Measurements from ENCODE around the gene UEVLD. TPM values are rescaled to one million over a fixed set of nuclear protein-coding genes. Genes with fewer than 3 reads are reported as not detected.

Gene UEVLD
- total RNA-seq, 1 donor, result 33.2 TPM

DNA sequence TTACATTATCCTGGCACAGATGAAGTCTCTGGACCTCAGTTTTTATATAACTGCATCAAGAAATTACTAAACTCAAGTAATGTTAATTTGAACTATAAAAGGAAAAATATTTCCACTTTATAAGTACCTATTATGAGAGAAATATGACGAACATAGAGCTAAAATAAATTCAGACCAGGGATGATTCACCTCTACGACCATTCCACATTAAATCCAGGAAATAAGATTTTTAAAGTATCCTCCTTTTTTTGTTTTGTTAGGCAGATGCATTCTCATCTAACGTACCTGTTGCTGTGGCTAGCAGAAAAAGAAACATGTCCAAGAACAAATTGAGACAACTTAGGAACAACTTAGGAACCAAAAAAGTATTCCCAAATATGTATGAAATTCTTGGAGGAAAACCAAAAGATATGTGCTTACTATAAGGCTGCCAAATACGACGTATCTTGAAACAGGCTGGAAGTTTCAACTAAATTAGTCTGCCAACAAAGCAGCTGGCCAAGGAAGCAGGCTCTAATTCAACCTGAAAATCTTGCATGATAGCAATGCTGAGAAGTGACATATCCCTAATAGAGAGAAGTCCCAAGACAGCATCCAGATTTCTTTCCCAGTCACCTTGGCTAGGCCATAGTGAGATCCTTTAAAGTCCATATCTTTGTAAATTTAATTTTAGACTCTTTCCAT, 29.9 kb upstream of the UEVLD start:
- no peak overlapping the region for H3K4me3 ChIP-seq (ENCODE audit: low read depth, low read length)
- peak; percentile 61 for DNase-seq (ENCODE audit: low read depth)
- TF ChIP-seq, protein P1, sequence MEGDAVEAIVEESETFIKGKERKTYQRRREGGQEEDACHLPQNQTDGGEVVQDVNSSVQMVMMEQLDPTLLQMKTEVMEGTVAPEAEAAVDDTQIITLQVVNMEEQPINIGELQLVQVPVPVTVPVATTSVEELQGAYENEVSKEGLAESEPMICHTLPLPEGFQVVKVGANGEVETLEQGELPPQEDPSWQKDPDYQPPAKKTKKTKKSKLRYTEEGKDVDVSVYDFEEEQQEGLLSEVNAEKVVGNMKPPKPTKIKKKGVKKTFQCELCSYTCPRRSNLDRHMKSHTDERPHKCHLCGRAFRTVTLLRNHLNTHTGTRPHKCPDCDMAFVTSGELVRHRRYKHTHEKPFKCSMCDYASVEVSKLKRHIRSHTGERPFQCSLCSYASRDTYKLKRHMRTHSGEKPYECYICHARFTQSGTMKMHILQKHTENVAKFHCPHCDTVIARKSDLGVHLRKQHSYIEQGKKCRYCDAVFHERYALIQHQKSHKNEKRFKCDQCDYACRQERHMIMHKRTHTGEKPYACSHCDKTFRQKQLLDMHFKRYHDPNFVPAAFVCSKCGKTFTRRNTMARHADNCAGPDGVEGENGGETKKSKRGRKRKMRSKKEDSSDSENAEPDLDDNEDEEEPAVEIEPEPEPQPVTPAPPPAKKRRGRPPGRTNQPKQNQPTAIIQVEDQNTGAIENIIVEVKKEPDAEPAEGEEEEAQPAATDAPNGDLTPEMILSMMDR (IDR thresholded peaks at IDR 0.05; ENCODE audit: insufficient read depth, low read depth, low read length), result no peak

DNA sequence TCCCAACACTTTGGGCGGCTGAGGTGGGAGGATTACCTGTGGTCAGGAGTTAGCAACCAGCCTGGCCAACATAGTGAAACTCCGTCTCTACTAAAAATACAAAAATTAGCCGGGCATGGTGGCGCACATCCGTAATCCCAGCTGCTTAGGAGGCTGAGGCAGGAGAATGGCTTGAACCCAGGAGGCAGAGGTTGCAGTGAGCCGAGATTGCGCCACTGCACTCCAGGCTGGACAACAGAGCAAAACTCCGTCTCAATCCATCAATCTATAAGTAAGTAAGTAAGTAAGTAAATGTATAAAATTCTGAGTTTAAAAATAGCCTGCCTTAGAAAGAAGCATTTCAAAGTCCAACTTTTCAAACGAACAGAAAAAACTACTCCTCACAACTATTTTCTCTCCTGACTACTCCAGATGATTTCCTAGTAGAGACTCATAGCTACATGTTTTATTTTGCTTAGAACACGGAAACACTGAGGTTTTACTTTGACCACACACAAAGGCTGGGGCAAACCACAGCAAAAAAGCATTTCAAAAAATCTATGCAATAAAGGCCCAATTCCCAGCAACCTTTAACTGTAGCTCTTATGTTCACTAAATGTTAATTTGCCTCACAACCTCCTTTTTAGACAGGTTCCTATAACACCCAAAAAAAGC, 29.3 kb upstream of the UEVLD start:
- TF ChIP-seq, protein P1 (IDR thresholded peaks at IDR 0.05; ENCODE audit: insufficient read depth, low read depth, low read length), result no peak
- no peak overlapping the region for H3K4me3 ChIP-seq (ENCODE audit: low read depth, low read length)
- peak; percentile 49 for DNase-seq (ENCODE audit: low read depth)

DNA sequence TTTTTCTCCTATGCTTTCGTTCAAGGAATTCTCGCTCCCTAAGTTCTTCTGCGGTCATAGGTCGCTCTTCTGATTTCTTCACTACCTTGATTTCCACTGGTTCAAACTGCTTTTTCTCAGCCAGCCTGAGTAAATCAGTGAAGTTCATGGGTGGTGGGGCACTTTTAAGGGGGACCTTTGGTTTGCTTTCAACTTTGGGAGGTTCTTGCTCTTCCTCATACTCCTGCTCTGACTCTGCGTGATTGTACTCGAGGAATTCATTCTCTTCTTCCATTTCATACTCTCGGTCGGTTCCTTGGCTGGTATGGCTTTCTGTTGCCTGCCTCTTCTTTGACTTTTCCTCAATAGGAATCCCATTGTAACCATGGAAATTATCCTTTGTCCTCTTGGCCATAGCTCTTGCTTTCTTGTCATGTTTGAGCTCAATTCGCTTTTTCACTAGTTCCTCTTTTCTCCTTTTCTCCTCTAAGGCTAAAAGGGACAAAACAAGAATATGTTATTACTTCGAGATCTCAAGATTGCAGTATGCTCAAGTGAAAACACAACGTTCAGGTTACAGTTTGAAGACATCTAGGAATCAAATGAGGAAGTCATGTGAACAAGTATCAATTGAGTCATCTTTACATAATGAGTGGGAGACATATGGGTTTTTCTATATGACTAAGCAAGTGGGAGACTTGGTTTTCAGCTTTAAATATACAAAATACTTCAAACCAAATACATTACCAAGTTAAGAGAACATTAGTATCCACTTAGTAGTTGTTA, 27.3 kb upstream of the UEVLD start:
- TF ChIP-seq, protein P1 (IDR thresholded peaks at IDR 0.05; ENCODE audit: insufficient read depth, low read depth, low read length), result no peak
- no peak overlapping the region for H3K4me3 ChIP-seq (ENCODE audit: low read depth, low read length)
- no peak for DNase-seq (ENCODE audit: low read depth)

DNA sequence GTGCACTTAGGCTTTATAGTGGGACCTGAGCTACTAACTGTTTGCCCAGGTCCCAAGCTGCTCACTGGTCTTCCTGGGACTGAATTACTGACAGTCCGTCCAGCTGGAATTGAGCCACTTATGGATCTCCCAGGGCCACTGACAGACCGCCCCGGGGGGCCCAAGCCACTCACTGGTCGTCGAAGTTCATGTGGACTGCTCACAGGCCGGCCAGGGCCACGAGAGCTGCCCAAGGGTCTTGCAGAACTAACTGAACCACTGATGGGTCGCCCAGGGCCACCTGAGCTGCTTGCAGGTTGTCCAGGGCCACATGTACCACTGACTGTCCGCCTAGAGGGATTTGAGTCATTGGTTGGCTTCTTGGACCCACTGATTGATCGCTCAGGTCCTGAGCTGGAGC, 26.1 kb upstream of the UEVLD start:
- H3K4me3 ChIP-seq (ENCODE audit: low read depth, low read length), result no peak overlapping the region
- TF ChIP-seq, protein P1 (IDR thresholded peaks at IDR 0.05; ENCODE audit: insufficient read depth, low read depth, low read length), result no peak
- DNase-seq (ENCODE audit: low read depth), result no peak

DNA sequence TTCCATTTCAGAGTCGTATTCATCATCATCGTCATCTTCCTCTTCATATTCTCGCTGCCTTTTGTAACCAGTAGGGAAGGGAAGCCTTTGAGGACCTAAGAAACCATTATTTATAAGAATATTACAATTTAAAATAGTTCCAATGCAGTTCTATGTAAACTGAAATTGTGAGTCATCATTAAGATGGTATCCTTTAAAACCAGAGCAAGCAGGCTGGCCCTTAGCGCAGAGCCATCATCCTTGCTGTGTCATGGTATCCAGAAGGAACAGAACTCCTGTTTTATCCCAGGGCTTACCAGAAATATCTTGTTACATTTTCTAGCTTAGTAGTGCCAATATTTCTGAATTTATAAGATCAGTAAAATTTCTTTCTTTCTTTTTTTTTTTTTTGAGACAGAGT, 23.9 kb upstream of the UEVLD start:
- no peak overlapping the region for H3K4me3 ChIP-seq (ENCODE audit: low read depth, low read length)
- DNase-seq (ENCODE audit: low read depth), result no peak
- TF ChIP-seq, protein P1 (IDR thresholded peaks at IDR 0.05; ENCODE audit: insufficient read depth, low read depth, low read length), result no peak

DNA sequence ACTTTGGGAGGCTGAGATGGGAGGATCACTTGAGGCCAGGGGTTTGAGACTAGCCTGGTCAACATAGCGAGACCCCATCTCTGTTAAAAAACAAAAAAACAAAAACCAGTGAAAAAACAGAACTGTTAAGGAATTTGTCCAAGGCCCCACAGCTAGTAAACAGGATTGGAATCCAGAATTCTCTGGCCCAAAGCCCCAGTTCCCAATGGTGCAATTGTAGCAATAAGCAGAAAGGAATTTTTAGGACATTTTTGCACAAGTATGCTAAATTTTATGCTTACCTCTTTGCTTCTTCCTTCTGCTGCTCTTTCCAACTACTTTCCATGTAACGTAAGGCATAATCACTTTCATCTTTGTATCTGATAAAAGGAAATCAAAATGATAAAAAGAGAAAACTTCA, 22.7 kb upstream of the UEVLD start:
- no peak overlapping the region for H3K4me3 ChIP-seq (ENCODE audit: low read depth, low read length)
- TF ChIP-seq, protein P1 (IDR thresholded peaks at IDR 0.05; ENCODE audit: insufficient read depth, low read depth, low read length), result no peak
- no peak for DNase-seq (ENCODE audit: low read depth)

All from fibroblast of villous mesenchyme (primary cell).